Activated naive CD8-positive, alpha-beta T cell (primary cell): ENCODE data around the gene CXADR.

ENCODE experiments used
- H3K27ac Mint-ChIP-seq: one replicate; pipeline ENCODE4 v1.8.0; 2021; ENCODE audit warnings: mixed read lengths
- H3K27me3 Mint-ChIP-seq: one replicate; pipeline ENCODE4 v1.8.0; 2021; ENCODE audit warnings: mixed read lengths
- H3K36me3 Mint-ChIP-seq: one replicate; pipeline ENCODE4 v1.8.0; 2021; ENCODE audit warnings: mixed read lengths
- H3K4me1 Mint-ChIP-seq: one replicate; pipeline ENCODE4 v1.8.0; 2021; ENCODE audit warnings: low read depth, mixed read lengths
- H3K4me3 Mint-ChIP-seq: one replicate; pipeline ENCODE4 v1.8.0; 2021; ENCODE audit warnings: mild to moderate bottlenecking, mixed read lengths
- H3K9me3 Mint-ChIP-seq: one replicate; pipeline ENCODE4 v1.8.0; 2021; ENCODE audit warnings: low read depth, mixed read lengths

The CXADR gene

DNA sequence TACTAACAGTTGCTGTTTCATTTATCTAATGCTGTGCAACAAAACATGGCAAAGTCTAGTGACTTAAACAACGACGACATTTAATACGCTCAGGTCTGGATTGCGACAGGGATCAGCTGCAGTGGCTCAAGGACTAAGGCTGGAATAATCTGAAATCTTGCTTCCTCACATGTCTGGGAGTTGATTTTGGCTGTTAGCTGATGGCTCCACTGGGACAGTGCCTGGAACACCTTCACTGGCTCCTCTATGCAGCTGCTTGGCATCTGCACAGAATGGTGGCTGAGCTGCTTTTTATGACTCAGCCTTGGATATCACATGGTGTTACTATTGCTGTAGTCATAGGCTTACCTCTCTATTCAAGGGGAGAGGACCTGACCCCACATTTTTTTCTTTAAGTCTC is 123.9 kb downstream of the CXADR start:
- H3K9me3 Mint-ChIP-seq = no peaks in the 10 kb centered on the region
- no peaks in the 10 kb centered on the region for H3K4me1 Mint-ChIP-seq
- H3K4me3 Mint-ChIP-seq = no peak overlapping the region
- H3K36me3 Mint-ChIP-seq = peaks cover 3% of the 10 kb centered on the region
- no peak overlapping the region for H3K27ac Mint-ChIP-seq
- H3K27me3 Mint-ChIP-seq = no peaks in the 10 kb centered on the region

DNA sequence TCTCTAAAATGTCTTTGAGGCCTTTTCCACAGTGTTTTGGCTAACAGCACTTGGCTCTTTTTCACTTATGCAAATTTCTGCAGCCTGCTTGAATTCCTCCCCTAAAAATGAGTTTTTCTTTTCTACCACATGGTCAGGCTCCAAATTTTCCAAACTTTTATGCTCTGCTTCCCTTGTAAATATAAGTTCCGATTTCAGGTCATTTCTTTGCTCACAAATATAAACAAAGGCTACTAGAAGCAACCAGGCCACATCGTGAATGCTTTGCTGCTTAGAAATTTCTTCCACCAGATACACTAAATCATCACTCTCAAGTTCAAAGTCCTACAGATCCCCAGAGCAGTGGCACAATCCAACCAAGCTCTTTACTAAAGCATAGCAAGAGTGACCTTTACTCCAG is 128.0 kb downstream of the CXADR start:
- peaks cover 3% of the 10 kb centered on the region for H3K36me3 Mint-ChIP-seq
- H3K4me1 Mint-ChIP-seq = peaks cover 18% of the 10 kb centered on the region
- H3K27me3 Mint-ChIP-seq = no peaks in the 10 kb centered on the region
- H3K9me3 Mint-ChIP-seq = no peaks in the 10 kb centered on the region
- H3K4me3 Mint-ChIP-seq = no peak overlapping the region
- no peak overlapping the region for H3K27ac Mint-ChIP-seq
